ENCODE measurements around the gene NCLN. TPM values are rescaled to one million over a fixed set of nuclear protein-coding genes. Genes with fewer than 3 reads are reported as not detected.

Gene NCLN
- total RNA-seq, 1 donor from 2014 or later = 63.0 TPM

- Mint-ChIP-seq H3K27me3 (ENCODE audit: unreplicated experiment) (peaks cover 3% of the 10 kb centered on the region), H3K27ac (ENCODE audit: unreplicated experiment) (no peak overlapping the region), H3K36me3 (ENCODE audit: low read depth, unreplicated experiment) (no peaks in the 10 kb centered on the region), H3K4me1 (ENCODE audit: unreplicated experiment) (no peaks in the 10 kb centered on the region), H3K9me3 (ENCODE audit: unreplicated experiment) (no peaks in the 10 kb centered on the region), H3K4me3 (ENCODE audit: unreplicated experiment) (no peak overlapping the region)
- TF ChIP-seq, protein P1, sequence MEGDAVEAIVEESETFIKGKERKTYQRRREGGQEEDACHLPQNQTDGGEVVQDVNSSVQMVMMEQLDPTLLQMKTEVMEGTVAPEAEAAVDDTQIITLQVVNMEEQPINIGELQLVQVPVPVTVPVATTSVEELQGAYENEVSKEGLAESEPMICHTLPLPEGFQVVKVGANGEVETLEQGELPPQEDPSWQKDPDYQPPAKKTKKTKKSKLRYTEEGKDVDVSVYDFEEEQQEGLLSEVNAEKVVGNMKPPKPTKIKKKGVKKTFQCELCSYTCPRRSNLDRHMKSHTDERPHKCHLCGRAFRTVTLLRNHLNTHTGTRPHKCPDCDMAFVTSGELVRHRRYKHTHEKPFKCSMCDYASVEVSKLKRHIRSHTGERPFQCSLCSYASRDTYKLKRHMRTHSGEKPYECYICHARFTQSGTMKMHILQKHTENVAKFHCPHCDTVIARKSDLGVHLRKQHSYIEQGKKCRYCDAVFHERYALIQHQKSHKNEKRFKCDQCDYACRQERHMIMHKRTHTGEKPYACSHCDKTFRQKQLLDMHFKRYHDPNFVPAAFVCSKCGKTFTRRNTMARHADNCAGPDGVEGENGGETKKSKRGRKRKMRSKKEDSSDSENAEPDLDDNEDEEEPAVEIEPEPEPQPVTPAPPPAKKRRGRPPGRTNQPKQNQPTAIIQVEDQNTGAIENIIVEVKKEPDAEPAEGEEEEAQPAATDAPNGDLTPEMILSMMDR (IDR thresholded peaks at IDR 0.05; ENCODE audit: unreplicated experiment) = no peak
- DNase-seq (ENCODE audit: low spot score) = no peak
Observed at GRCh38 chr19:3175781-3176714, 9.7 kb upstream of the NCLN start.

DNA sequence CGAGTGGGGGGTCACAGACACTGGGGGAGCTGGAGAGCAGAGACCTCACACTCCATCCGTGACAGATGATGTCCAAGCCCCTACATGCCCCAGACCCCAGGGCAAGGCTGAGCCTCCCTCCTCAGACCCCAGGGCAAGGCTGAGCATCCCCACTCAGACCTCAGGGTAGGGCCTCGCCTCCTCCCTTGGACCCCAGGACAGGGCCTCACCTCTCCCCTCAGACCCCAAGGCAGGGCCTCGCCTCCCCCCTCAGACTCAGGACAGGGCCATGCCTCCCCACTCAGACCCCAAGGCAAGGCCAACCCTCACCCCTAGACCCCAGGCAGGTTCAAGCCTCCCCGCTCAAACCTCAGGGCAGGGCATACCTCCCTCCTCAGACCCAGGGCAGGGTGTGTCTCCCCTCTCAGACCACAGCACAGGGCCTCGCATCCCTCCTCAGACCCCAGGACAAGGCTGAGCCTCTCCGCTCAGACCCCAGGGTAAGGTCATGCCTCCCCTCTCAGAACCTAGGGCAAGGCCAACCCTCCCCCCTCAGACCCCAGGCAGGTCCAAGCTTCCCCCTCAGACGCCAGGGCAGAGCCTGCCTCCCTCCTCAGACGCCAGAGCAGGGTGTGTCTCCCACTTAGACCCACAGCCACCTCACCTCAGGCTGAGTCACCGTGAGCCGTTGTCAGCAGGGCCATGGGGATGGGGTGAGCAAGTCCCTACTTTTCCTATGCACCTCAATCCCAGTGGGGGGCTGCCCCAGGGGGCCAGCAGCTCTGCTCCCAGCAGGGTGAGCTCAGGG, 8.8 kb upstream of the NCLN start:
- no peak for DNase-seq (ENCODE audit: low spot score)
- Mint-ChIP-seq H3K27ac (ENCODE audit: unreplicated experiment) (no peak overlapping the region), H3K4me3 (ENCODE audit: unreplicated experiment) (no peak overlapping the region), H3K36me3 (ENCODE audit: low read depth, unreplicated experiment) (no peaks in the 10 kb centered on the region), H3K9me3 (ENCODE audit: unreplicated experiment) (no peaks in the 10 kb centered on the region), H3K4me1 (ENCODE audit: unreplicated experiment) (no peaks in the 10 kb centered on the region), H3K27me3 (ENCODE audit: unreplicated experiment) (peaks cover 3% of the 10 kb centered on the region)
- TF ChIP-seq, protein P1 (IDR thresholded peaks at IDR 0.05; ENCODE audit: unreplicated experiment) = no peak

GRCh38 chr19:3178377-3178972, 7.3 kb upstream of the NCLN start, which contains the start of gene S1PR4:
TSS of gene S1PR4 (plus strand) at chr19:3178769. CDS start at chr19:3178793, 24 bp downstream.
- Mint-ChIP-seq H3K9me3 (ENCODE audit: unreplicated experiment) (no peaks in the 10 kb centered on the region), H3K4me3 (ENCODE audit: unreplicated experiment) (no peak within 1 kb of the TSS), H3K27me3 (ENCODE audit: unreplicated experiment) (peaks cover 3% of the 10 kb centered on the region), H3K27ac (ENCODE audit: unreplicated experiment) (no peak within 1 kb of the TSS), H3K4me1 (ENCODE audit: unreplicated experiment) (no peaks in the 10 kb centered on the region), H3K36me3 (ENCODE audit: low read depth, unreplicated experiment) (no peaks in the 10 kb centered on the region)
- DNase-seq (ENCODE audit: low spot score) = no peak
- TF ChIP-seq, protein P1 (IDR thresholded peaks at IDR 0.05; ENCODE audit: unreplicated experiment) = no peak

- H3K9me3 Mint-ChIP-seq (ENCODE audit: unreplicated experiment) = no peaks in the 10 kb centered on the region
- no peaks in the 10 kb centered on the region for H3K4me1 Mint-ChIP-seq (ENCODE audit: unreplicated experiment)
- H3K27ac Mint-ChIP-seq (ENCODE audit: unreplicated experiment) = no peak overlapping the region
- no peaks in the 10 kb centered on the region for H3K36me3 Mint-ChIP-seq (ENCODE audit: low read depth, unreplicated experiment)
- TF ChIP-seq, protein P1 (IDR thresholded peaks at IDR 0.05; ENCODE audit: unreplicated experiment) = no peak
- no peak for DNase-seq (ENCODE audit: low spot score)
- no peak overlapping the region for H3K4me3 Mint-ChIP-seq (ENCODE audit: unreplicated experiment)
- peaks cover 3% of the 10 kb centered on the region for H3K27me3 Mint-ChIP-seq (ENCODE audit: unreplicated experiment)
Observed at GRCh38 chr19:3178973-3179738, 6.6 kb upstream of the NCLN start.
